ENCODE results near the gene DNER.

DNER gene

DNA sequence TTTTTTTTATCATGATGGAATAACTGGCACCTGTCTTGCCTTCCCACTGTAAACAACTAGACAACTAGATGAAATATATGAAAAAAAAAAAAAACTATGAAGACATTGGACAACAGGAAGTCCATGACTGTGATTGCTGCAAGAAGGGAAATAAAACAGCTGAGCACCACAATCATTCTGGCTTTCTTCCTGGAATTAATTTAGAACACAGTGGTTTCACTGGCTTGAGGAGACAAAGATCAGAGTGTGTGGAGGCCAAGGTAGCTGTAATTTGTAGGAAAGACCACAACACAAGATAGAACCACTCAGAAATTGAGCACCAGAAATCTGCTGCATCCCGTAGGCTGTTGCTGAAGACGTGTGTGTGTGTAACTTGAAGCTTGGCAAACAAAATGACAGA lies 322.2 kb downstream of the DNER start:
- Histone ChIP-seq H3K9me3 (ENCODE audit: insufficient read depth, low read depth, low read length) (peaks cover 7% of the 10 kb centered on the region; the same call in 1 of the 2 replicates), H3K4me2 (ENCODE audit: low read depth, low read length, poor library complexity, severe bottlenecking) (no peak overlapping the region), H2AFZ (ENCODE audit: low read length) (no peak overlapping the region), H3K9me2 (replicated peaks; ENCODE audit: low read depth, low read length) (no peaks in the 10 kb centered on the region), H3K36me3 (ENCODE audit: insufficient read depth, low read length) (no peaks in the 10 kb centered on the region), H3K4me1 (ENCODE audit: insufficient read depth, low read length, poor library complexity, severe bottlenecking) (no peaks in the 10 kb centered on the region), H3K27me3 (ENCODE audit: insufficient read depth, low read length, poor library complexity, severe bottlenecking) (no peaks in the 10 kb centered on the region), H3K4me3 (ENCODE audit: low read length, poor library complexity, severe bottlenecking) (no peak overlapping the region), H3F3A (ENCODE audit: low read depth) (no peaks in the 10 kb centered on the region), H3K9ac (ENCODE audit: low read depth, low read length, poor library complexity, severe bottlenecking) (no peak overlapping the region), H3K79me2 (ENCODE audit: insufficient read depth, low read length) (no peaks in the 10 kb centered on the region), H4K20me1 (ENCODE audit: insufficient read depth, low read length, poor library complexity, severe bottlenecking) (no peaks in the 10 kb centered on the region)
- no peak for TF ChIP-seq EZH2phosphoT487 (IDR thresholded peaks at IDR 0.05; ENCODE audit: borderline replicate concordance)
- TF ChIP-seq, protein P1, sequence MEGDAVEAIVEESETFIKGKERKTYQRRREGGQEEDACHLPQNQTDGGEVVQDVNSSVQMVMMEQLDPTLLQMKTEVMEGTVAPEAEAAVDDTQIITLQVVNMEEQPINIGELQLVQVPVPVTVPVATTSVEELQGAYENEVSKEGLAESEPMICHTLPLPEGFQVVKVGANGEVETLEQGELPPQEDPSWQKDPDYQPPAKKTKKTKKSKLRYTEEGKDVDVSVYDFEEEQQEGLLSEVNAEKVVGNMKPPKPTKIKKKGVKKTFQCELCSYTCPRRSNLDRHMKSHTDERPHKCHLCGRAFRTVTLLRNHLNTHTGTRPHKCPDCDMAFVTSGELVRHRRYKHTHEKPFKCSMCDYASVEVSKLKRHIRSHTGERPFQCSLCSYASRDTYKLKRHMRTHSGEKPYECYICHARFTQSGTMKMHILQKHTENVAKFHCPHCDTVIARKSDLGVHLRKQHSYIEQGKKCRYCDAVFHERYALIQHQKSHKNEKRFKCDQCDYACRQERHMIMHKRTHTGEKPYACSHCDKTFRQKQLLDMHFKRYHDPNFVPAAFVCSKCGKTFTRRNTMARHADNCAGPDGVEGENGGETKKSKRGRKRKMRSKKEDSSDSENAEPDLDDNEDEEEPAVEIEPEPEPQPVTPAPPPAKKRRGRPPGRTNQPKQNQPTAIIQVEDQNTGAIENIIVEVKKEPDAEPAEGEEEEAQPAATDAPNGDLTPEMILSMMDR (conservative IDR thresholded peaks at IDR 0.05; ENCODE audit: low read length), result no peak

DNA sequence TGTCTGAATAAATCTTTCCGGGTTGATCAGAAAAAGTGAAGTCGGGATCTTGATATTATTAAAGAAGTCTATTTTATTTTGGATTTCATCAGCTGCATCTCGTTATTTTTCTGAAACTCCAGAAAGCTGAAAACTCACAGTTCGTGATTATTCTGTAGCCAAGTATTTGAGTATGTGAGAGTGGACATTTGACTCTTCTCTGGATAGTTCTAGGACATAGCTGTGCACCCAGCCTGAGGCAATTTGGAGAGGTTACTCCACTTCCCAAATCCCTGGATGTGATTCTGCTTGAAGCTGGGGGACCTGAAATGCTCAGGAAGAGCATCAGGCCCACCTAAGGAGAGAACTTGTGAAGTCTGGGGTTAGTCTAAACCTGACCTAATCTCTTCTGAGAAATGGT lies 325.6 kb downstream of the DNER start:
- Histone ChIP-seq H3K4me1 (ENCODE audit: insufficient read depth, low read length, poor library complexity, severe bottlenecking) (no peaks in the 10 kb centered on the region), H3K9ac (ENCODE audit: low read depth, low read length, poor library complexity, severe bottlenecking) (no peak overlapping the region), H3K4me2 (ENCODE audit: low read depth, low read length, poor library complexity, severe bottlenecking) (no peak overlapping the region), H2AFZ (ENCODE audit: low read length) (no peak overlapping the region), H4K20me1 (ENCODE audit: insufficient read depth, low read length, poor library complexity, severe bottlenecking) (no peaks in the 10 kb centered on the region), H3K27me3 (ENCODE audit: insufficient read depth, low read length, poor library complexity, severe bottlenecking) (no peaks in the 10 kb centered on the region), H3K36me3 (ENCODE audit: insufficient read depth, low read length) (no peaks in the 10 kb centered on the region), H3K4me3 (ENCODE audit: low read length, poor library complexity, severe bottlenecking) (no peak overlapping the region), H3F3A (ENCODE audit: low read depth) (no peaks in the 10 kb centered on the region), H3K79me2 (ENCODE audit: insufficient read depth, low read length) (no peaks in the 10 kb centered on the region), H3K9me3 (ENCODE audit: insufficient read depth, low read depth, low read length) (peaks cover 7% of the 10 kb centered on the region; the same call in 1 of the 2 replicates), H3K9me2 (replicated peaks; ENCODE audit: low read depth, low read length) (no peaks in the 10 kb centered on the region)
- TF ChIP-seq, protein P1 (conservative IDR thresholded peaks at IDR 0.05; ENCODE audit: low read length), result no peak

DNA sequence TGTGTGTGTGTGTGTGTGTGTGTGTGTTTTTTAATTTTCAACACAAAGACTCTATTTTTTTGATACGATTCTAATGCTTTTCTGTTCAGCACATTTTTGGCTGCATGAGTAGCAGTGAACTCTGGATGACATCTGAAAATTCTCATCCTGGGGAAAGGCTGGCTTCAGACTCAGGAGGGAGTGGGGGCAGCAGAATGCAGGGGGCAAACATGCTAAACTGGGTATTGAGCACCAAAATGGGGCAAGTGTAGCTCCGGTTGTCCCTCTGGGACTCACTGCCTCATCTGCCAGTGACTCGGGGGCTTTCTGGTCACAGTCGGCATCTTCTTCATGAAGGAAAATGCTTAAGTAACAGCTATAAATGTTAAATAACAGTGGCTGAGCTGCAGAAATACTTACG lies 326.5 kb downstream of the DNER start:
- Histone ChIP-seq H2AFZ (ENCODE audit: low read length) (no peak overlapping the region), H3K27me3 (ENCODE audit: insufficient read depth, low read length, poor library complexity, severe bottlenecking) (no peaks in the 10 kb centered on the region), H3K4me3 (ENCODE audit: low read length, poor library complexity, severe bottlenecking) (no peak overlapping the region), H3K9me2 (replicated peaks; ENCODE audit: low read depth, low read length) (no peaks in the 10 kb centered on the region), H4K20me1 (ENCODE audit: insufficient read depth, low read length, poor library complexity, severe bottlenecking) (no peaks in the 10 kb centered on the region), H3K36me3 (ENCODE audit: insufficient read depth, low read length) (no peaks in the 10 kb centered on the region), H3K4me2 (ENCODE audit: low read depth, low read length, poor library complexity, severe bottlenecking) (no peak overlapping the region), H3K9ac (ENCODE audit: low read depth, low read length, poor library complexity, severe bottlenecking) (no peak overlapping the region), H3K4me1 (ENCODE audit: insufficient read depth, low read length, poor library complexity, severe bottlenecking) (no peaks in the 10 kb centered on the region), H3K79me2 (ENCODE audit: insufficient read depth, low read length) (no peaks in the 10 kb centered on the region), H3K9me3 (ENCODE audit: insufficient read depth, low read depth, low read length) (peaks cover 7% of the 10 kb centered on the region; the same call in 1 of the 2 replicates), H3F3A (ENCODE audit: low read depth) (no peaks in the 10 kb centered on the region)
- no peak for TF ChIP-seq EZH2phosphoT487 (IDR thresholded peaks at IDR 0.05; ENCODE audit: borderline replicate concordance)
- TF ChIP-seq, protein P1 (conservative IDR thresholded peaks at IDR 0.05; ENCODE audit: low read length), result no peak

Data from Loucy (cell line).